Duodenal mucosa (tissue), 2 donors: ENCODE measurements around the gene ACP3.
"Not testable (repeated sequence)": the region's sequence is repeated elsewhere in the genome, so short reads cannot be mapped to it uniquely, and the experiment has no call there.

Source experiments
- H3K27ac ChIP-seq: one replicate; pipeline ENCODE4 v1.7.0; 2013; ENCODE audit warnings: low read depth, low read length
- H3K27me3 ChIP-seq, 2 donors: one replicate each; pipeline ENCODE4 v1.7.0; 2013; ENCODE audit warnings: low read length in 2 of 2, control low read depth in 1 of 2; ENCODE audit not compliant: insufficient read depth in 2 of 2, control insufficient read depth in 1 of 2
- H3K36me3 ChIP-seq, 2 donors: one replicate each; pipeline ENCODE4 v1.7.0; 2013; ENCODE audit warnings: low read length in 2 of 2, control low read depth in 1 of 2; ENCODE audit not compliant: insufficient read depth in 2 of 2, control insufficient read depth in 1 of 2
- H3K4me1 ChIP-seq, 2 donors: one replicate each; pipeline ENCODE4 v1.7.0; 2013; ENCODE audit warnings: low read length in 2 of 2, control low read depth in 1 of 2; ENCODE audit not compliant: insufficient read depth in 2 of 2, control insufficient read depth in 1 of 2
- H3K4me3 ChIP-seq, 2 donors: one replicate each; pipeline ENCODE4 v1.7.0; 2013; ENCODE audit warnings: low read length in 2 of 2, low read depth in 1 of 2
- H3K9ac ChIP-seq, 2 donors: one replicate each; pipeline ENCODE4 v1.7.0; 2013; ENCODE audit warnings: low read length in 2 of 2, low read depth in 1 of 2
- H3K9me3 ChIP-seq, 2 donors: one replicate each; pipeline ENCODE4 v1.7.0; 2013; ENCODE audit warnings: low read length in 2 of 2, control low read depth in 1 of 2; ENCODE audit not compliant: control insufficient read depth in 1 of 2

The ACP3 gene

GRCh38 chr3:132381348-132381944 lies 64.2 kb downstream of the ACP3 start:
- H3K27me3 ChIP-seq = peaks cover 0 to 4% of the 10 kb centered on the region in 2 donors
- H3K4me1 ChIP-seq = no peaks in the 10 kb centered on the region
- H3K27ac ChIP-seq = no peak overlapping the region
- H3K9me3 ChIP-seq = no peaks in the 10 kb centered on the region
- no peak overlapping the region for H3K9ac ChIP-seq
- no peaks in the 10 kb centered on the region for H3K36me3 ChIP-seq
- H3K4me3 ChIP-seq = no peak overlapping the region

GRCh38 chr3:132382267-132382666 lies 65.1 kb downstream of the ACP3 start:
- Histone ChIP-seq H3K9ac (no peak overlapping the region), H3K27me3 (peaks cover 0 to 4% of the 10 kb centered on the region in 2 donors), H3K4me1 (no peaks in the 10 kb centered on the region), H3K27ac (no peak overlapping the region), H3K36me3 (no peaks in the 10 kb centered on the region), H3K4me3 (no peak overlapping the region), H3K9me3 (no peaks in the 10 kb centered on the region)

DNA sequence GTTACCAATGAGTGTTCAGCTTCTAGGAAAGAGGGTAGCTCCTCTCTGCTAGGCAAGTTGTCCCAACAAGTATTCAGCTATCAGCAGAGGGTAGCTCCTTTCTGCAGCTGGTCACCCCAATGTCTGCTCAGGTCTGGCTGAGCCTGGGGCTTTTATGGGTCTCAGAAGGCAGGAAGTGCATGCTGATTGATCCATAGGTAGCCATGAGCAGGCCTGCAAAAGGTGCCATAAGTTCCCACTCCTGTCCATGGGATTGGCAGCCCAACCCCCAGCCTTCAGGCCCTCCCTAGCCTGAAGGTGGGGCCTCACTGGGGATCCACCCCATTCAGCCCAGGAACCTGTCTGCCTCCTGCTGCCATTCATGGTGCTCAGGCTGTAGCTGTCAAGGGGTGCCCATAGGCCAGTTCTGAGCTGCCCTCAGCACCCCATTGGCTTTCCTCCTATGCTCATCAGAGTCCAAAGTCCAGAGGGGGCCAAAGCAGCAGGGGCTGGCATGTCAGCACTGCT lies 65.5 kb downstream of the ACP3 start:
- Histone ChIP-seq H3K9ac (no peak overlapping the region), H3K27ac (no peak overlapping the region), H3K9me3 (no peaks in the 10 kb centered on the region), H3K4me1 (no peaks in the 10 kb centered on the region), H3K27me3 (peaks cover 0 to 4% of the 10 kb centered on the region in 2 donors), H3K4me3 (no peak overlapping the region), H3K36me3 (no peaks in the 10 kb centered on the region)

DNA sequence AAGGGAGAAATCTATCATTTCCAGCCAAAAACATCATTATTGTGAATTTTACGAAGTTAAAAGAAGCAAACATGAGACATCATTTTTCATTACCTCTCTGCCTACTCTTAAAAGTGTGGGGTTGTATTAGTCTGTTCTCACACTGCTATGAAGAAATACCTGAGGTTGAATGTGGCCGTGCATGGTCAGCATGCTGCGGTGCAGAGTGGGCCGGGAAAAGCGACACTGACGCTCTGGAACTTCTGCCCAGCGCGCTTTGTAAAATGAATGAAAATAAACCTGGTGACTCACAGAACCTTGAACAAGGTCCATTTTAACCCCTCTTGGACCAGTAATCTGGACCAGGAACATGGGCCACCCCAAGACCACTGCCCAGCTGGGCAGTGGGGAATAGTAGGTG lies 69.1 kb downstream of the ACP3 start:
- H3K36me3 ChIP-seq = no peaks in the 10 kb centered on the region
- no peak overlapping the region for H3K9ac ChIP-seq
- H3K4me3 ChIP-seq = no peak overlapping the region
- H3K27me3 ChIP-seq = no peaks in the 10 kb centered on the region
- no peak overlapping the region for H3K27ac ChIP-seq
- no peaks in the 10 kb centered on the region for H3K4me1 ChIP-seq
- no peaks in the 10 kb centered on the region for H3K9me3 ChIP-seq

DNA sequence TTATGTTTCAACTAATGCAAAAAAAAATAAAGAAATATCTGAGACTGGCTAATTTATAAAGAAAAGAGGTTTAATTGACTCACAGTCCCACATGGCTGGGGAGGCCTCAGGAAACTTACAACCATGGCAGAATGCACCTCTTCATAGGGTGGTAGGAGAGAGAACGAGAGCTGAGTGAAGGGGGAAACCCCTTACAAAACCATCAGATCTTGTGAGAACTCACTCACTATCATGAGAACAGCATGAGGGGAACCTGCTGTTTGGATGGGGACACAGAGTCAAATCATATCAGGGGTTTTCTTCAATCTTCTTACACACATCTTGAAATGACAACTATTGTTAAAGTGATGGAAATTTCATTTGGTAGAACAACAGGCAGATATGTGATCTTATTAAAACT lies 75.5 kb downstream of the ACP3 start:
- H3K4me1 ChIP-seq, H3K27ac ChIP-seq, H3K4me3 ChIP-seq, H3K36me3 ChIP-seq, H3K9ac ChIP-seq, H3K9me3 ChIP-seq, H3K27me3 ChIP-seq: not testable (repeated sequence)

GRCh38 chr3:132394320-132394719 lies 77.1 kb downstream of the ACP3 start:
- Histone ChIP-seq H3K9me3 (no peaks in the 10 kb centered on the region), H3K9ac (no peak overlapping the region), H3K4me1 (no peaks in the 10 kb centered on the region), H3K36me3 (no peaks in the 10 kb centered on the region), H3K27me3 (no peaks in the 10 kb centered on the region), H3K4me3 (no peak overlapping the region), H3K27ac (no peak overlapping the region)

DNA sequence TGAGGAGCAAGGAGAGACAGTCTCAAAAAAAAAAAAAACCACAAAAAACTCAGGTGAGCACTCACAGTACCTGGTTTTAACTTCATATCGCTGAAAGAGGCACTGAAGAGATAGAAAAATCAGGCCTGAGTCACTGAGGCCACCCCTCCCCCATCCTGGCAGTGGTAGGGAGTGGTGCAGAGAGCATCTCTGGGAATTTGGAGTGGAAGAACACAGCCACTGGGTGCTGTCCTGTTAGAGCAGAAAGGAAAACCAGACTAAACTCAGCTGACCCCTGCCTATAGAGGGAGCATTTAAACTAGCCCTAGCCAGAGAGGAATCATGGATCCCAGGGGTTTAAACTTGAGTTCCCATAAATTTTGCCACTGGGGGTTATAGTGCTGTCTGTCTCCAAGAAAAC lies 77.9 kb downstream of the ACP3 start:
- Histone ChIP-seq H3K27ac (no peak overlapping the region), H3K9me3 (no peaks in the 10 kb centered on the region), H3K9ac (no peak overlapping the region), H3K27me3 (no peaks in the 10 kb centered on the region), H3K4me3 (no peak overlapping the region), H3K4me1 (no peaks in the 10 kb centered on the region), H3K36me3 (no peaks in the 10 kb centered on the region)

DNA sequence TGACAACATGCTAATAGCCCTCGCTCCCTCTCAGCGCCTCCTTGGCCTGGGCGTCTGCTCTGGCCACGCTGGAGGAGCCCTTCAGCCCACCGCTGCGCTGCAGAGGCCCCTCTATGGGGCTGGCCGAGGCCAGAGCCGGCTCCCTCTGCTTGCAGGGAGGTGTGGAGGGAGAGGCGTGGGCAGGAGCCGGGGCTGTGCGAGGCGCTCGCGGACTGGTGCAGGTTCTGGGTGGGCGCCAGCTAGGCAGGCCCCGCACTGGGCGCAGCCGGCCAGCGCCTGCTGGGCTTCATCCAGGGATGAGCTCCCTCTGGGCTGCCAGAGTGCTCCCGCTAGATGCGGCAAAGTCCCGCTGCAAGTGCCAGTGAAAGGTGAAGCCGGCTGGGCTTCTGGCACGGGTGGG lies 79.0 kb downstream of the ACP3 start:
- H3K4me3 ChIP-seq = no peak overlapping the region
- H3K9me3 ChIP-seq = no peaks in the 10 kb centered on the region
- no peaks in the 10 kb centered on the region for H3K27me3 ChIP-seq
- H3K9ac ChIP-seq = no peak overlapping the region
- H3K36me3 ChIP-seq = no peaks in the 10 kb centered on the region
- H3K27ac ChIP-seq = no peak overlapping the region
- H3K4me1 ChIP-seq = no peaks in the 10 kb centered on the region

- H3K9ac ChIP-seq, H3K27ac ChIP-seq, H3K36me3 ChIP-seq, H3K27me3 ChIP-seq, H3K4me3 ChIP-seq, H3K9me3 ChIP-seq, H3K4me1 ChIP-seq: not testable (repeated sequence)
These were observed 79.6 kb downstream of the ACP3 start for GRCh38 chr3:132396776-132397175.

DNA sequence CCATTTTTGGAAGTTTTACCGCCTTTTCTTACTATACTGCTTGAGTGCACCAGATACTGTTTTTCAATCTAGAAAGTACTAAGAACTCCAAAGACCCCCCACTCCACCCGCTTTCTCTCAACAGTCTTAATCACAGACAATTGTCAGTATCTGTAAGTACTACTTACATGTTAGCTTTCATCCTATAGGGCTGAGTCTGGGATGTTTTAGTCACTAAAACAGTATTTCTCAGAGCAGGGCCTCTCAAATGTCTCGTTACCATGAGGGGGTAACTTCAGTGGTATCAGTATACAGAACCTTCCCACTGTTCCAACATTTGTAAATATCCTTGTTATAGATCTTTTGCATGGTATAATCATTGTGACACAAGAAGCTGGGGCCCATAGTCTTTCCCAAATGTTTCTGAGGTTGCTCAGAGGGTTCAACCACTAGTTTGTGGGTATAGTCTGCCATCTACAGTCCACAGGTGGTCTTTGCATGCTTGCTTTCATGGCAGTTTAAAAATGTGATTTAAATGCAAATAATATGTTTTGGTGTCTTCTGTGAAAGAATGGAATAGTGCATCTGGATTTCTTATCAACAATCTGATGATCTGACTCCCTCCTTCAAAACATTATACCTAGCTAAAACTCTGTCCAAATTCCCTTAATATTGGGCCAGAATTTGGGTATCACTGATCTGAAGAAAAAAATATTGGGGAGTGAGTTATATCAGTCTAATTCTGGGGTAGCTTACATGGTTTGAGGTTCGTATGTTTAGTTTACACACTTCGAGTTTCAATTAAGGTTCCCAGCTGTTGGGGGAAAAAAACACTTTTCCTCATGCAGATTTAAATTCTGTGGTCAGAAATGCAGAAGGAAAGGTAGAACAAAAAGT lies 82.1 kb downstream of the ACP3 start:
- H3K4me1 ChIP-seq = no peaks in the 10 kb centered on the region
- no peak overlapping the region for H3K27ac ChIP-seq
- H3K9ac ChIP-seq = no peak overlapping the region
- H3K36me3 ChIP-seq = no peaks in the 10 kb centered on the region
- no peak overlapping the region for H3K4me3 ChIP-seq
- H3K9me3 ChIP-seq = no peaks in the 10 kb centered on the region
- H3K27me3 ChIP-seq = no peaks in the 10 kb centered on the region
